ENCODE data around the gene ALS2CL.

- TF ChIP-seq EZH2 (IDR thresholded peaks at IDR 0.05; ENCODE audit: insufficient read depth, poor library complexity, severe bottlenecking) (no peak), EZH2phosphoT487 (IDR thresholded peaks at IDR 0.05; ENCODE audit: insufficient read depth, low read depth) (no peak)
Observed at GRCh38 chr3:46640927-46641326, 52.6 kb downstream of the ALS2CL start.

Data from GM23248 (cell line).